ENCODE data around the gene INTS1.
"Not testable (repeated sequence)": the region's sequence is repeated elsewhere in the genome, so short reads cannot be mapped to it uniquely, and the experiment has no call there.

The INTS1 gene

DNA sequence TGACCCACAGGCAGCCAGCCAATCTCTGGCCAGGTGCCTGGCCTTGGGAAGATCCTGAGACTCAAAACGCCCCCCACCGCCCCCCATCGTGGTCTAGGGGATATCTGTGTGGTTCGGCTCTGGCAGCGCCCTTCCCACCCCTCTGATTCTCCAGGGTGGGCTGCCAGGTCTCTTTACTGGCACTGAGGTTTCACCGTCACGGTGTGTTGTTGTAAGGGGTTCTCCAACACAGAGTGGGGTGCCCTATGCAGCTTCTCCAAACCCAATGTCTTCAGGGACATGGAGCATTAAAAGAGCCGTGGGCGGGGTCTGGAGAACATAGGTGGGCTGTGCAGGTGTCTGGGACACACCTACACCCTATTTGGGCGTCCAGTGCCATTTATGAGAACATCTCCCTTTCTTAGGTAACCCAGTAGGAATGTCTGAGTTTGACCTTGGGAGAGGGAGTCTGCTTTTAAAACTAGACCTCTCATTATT, 27.8 kb upstream of the INTS1 start:
- DNase-seq (ENCODE audit: low read depth) = no peak

DNA sequence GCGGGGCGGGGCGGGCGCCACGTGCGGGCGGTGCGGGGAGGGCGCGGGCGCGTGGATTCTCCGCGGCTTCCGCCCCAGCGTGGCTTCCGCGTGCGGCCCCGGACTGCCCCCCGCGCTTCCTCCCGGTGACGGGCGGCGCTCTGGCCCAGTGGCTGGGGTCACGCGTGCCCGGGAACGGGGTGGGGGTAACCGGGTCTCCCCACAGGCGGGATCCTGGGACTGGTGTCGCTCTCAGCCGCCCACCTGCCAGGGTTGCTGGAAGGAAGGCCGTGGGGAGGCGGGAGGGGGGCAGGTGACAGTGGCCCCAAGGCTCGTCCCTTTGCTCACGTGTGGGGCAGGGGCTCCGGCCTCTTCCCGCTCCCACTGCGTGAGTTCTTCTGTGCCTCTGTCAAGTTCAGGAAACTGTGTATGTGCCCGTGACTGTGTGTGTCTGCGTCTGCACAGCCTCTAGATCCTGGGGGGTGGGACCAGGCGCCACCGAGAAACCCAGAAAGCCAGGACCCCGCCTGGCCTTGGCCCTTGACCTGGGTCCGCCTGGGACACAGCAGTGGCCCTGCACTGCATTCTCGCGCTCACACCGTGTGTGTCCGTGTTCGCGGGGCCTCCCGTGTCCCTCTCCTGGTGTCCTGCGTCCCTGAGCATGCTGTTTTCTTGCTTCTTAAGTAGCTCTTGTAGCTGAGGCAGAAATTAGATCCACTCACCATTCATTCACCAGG, 27.2 kb upstream of the INTS1 start:
- no peak for DNase-seq (ENCODE audit: low read depth)

DNA sequence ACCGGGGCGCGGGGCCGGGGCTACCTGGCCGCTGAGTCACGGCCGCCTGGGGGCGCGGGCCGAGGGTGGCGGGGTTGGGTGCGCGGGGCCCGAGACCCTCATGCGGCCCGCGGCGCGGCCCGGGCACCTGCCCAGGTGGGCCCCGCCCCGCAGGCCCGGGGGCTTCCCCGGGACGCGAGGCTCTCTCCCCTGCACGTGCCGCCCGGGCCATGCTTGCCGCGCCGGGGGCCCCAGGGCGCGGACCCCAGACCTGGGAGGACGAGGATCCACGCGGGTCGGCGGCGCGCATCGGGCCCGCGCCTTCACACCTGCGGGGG, 26.7 kb upstream of the INTS1 start:
- peak; percentile 22 for DNase-seq (ENCODE audit: low read depth)

DNA sequence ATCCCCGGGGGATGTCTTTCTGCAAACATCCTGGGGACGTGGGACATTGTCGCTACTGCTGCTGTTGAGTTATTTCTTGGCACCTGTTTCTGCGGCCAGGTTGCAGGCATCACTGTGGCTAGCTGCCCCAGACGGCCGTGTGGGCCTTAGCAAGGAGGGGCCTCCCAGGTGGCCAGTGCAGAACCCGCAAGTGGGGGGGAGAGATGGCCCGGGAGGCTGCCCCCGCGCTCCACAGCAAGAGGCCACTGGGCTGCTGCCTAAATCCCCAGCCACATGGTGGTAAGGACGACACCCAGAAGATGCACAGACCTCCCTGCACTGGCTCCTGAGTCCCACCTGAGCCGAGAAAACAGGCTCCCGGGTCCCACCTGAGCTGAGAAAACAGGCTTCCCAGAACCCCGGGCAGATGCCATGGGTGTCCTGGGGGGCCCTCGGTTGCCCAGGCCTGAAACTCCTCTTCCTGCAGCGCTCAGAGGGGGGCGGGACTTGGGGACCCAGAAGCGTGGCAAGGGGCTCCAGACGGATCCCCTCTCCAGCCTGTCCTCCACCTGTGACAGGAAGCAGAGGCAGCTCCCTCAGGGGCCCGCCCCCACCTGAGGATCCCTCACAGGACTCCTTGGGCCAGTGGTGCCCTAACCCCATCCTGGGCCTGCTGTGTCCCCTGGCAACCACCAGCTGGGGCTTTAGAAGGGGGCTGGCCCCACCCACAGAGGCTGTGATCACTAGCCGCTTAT, 25.4 kb upstream of the INTS1 start:
- no peak for DNase-seq (ENCODE audit: low read depth)

DNA sequence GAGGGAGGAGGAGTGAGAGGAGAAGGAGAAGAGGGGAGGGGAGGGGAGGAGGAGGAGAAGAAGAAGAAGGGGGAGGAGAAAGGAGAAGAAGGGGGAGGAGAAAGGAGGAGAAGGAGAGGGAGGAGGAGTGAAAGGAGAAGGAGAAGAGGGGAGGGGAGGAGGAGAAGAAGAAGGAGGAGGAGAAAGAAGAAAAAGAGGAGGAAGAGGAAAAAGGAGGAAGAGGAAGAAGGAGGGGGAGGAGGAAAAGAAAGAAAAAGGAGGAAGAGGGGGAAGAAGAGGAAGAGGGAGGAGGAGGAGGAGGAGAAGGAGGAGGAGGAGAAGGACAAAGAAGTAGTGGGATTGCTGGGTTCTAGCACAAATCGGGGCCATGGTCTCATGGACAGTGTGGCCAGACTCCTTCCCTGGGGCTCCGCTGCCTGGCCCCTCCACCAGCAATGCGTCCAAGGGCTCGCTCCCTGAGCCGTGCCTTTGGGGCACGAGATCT, 22.1 kb upstream of the INTS1 start:
- no peak for DNase-seq (ENCODE audit: low read depth)

DNA sequence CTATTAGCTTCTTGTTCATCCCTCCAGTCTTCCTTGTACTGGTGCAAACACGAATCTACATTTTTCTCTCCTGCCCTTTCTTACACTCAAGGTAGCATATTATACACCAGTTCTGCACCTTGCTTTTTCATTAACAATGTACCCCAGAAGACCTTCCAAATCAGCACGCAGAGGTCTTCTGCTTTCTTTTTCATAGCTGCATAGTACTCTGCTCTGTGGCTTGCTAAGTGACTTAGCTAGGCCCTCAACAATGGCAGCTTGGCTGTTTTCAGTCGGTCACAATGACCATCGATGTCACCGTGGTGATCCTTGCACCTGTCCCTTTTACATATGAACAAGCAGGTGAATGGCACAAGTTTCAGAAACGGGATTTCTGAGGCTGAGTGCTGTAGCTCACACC, 21.2 kb upstream of the INTS1 start:
- no peak for DNase-seq (ENCODE audit: low read depth)

DNA sequence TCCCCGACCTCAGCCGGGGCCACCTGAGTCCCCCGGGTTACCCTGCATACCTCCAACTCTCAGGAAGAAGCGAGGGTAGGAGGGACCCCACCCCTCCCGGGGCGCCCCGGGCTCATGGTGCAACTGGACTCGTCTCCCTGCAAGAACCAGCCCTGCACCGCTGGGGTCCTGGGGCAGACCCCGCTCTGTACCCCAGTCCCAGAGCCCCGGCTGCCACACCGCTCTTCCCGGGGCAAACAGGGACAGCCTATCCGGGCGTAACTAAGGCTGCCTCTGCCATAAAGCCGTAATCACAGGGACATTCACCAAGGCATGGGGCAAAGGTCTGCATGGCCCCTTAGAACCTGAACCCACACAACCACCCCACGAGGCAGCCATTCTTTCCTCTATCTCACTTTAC, 19.7 kb upstream of the INTS1 start:
- no peak for DNase-seq (ENCODE audit: low read depth)

DNA sequence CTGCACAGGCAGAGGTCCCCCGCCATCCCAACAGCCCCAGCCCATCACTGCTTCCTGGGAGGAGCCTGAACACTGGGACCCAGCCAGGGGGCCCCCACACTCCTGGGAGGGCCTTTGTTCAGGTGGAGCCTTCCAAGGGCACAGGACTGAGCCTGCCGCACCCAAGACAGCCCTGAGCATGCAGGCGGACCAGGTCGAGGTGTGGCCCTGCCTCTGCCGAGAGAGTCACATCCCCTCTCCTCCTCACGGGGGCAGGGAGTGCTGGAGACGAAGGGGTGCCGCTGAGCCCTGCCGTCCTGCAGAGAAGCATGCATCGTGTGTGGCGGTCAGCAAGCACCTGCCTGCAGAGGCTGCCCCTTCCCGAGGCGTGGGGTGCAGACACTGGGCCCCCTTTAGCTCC, 19.0 kb upstream of the INTS1 start:
- no peak for DNase-seq (ENCODE audit: low read depth)

DNA sequence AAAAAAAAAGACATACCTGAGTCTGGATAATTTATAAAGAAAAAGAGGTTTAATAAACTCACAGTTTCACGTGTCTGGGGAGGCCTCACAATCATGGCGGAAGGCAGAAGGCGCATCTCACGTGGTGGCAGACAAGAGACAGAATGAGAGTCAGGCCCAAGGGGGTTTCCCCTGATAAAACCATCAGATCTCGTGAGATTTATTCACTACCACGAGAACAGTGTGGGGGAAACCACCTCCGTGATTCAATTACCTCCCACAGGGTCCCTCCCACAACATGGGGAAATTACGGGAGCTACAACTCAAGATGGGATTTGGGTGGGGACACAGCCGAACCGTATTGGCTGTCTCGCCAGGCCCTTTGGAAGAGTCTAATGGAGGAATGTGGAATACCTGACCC, 17.3 kb upstream of the INTS1 start:
- no peak for DNase-seq (ENCODE audit: low read depth)

DNA sequence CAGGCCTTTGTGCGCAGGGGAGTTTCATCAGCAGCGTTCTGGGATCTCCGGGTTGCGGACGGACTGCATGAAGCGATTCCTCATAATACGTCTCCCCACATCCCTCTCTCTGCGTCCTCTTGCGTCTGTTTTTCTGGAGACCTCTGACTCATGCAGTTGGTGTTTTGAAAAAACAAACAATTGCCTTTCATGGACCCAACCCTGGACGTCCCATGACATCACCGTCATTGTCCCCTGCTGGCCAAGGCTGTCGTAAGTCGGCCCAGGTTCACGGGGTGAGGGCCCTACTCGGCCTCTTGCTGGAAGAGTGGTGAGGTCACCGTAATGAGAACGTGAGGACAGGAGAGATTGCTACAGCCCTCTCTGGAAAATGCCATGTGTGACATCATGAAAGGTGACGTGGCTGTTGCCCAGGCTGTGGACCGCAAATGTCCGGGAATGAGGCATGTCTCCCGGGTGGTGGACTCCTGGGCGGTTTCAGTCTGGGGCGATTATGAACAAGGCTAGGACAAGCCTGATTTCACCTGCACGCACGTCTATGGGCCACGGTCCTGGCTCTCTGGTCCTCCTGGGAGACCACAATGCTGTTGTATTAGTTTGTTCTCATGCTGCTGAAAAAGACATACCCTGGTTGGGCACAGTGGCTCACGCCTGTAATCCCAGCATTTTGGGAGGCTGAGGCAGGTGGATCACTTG, 16.5 kb upstream of the INTS1 start:
- no peak for DNase-seq (ENCODE audit: low read depth)

DNA sequence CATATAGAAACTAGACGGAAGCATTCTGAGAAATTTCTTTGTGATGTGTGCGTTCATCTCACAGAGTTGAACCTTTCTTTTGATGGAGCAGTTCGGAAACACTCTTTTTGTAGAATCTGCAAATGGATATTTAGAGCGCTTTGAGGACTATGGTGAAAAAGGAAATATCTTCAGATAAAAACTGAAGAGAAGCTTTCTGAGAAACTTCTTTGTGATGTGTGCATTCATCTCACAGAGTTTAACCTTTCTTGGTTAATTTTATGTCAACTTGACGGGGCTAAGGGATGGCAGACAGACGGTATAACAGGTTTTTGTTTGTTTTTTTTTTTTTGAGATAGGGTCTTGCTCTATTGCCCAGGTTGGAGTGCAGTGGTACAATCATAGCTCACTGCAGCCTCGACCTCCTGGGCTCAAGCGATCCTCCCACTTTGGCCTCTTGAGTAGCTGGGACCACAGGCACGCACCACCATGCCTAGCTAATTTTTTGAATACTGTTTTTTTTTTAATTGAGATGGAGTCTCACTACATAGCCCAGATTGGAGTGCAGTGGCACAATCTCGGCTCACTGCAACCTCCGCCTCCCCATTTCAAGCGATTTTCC, 15.2 kb upstream of the INTS1 start:
- not testable (repeated sequence) for DNase-seq (ENCODE audit: low read depth)

DNA sequence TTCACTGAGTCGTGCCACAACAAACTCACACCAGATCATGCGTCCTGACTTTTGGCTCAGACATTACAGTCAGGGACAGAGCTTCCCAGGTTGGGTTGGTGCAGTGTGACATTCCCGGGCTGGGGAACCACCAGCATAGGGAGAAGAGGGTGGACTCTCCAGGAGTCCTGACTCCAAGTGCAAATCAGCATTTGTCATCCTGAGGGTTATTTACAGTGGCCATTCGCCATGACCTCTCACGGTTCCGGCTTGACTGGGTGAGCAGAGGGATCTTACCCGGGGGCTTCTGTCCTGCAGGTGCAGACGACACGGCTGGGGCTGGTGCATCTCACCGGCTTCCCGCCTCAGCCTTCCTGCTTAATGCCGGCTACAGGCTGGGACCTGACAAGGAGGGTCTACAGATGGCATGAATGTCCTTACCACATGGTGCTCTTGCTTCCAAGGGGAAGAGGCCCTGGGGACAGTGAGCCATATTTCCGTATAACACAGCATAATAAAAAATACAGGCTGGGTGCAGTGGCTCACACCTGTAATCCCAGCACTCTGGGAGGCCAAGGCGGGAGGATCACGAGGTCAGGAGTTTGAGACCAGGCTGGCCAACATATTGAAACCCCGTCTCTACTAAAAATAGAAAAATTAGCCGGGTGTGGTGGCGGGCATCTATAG, 12.5 kb upstream of the INTS1 start:
- no peak for DNase-seq (ENCODE audit: low read depth)

DNA sequence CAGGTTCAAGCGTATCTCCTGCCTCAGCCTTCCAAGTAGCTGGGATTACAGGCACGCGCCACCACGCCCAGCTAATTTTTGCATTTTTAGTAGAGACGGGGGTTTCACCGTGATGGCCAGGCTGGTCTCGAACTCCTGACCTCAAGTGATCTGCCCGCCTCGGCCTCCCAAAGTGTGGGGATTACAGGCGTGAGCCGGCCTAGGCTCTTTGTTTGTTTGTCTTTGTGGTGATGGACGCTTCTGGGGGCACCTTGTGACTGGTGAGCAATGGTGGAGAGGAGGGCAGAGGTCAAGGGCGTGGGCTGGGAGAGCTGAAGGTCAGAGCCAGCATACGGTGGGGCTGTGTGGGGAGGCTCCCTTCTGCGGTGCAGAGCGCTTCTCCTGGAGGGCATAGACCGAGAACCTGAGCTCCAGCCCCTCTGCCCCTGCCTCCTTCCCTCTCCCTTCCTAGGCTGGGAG, 11.3 kb upstream of the INTS1 start:
- not testable (repeated sequence) for DNase-seq (ENCODE audit: low read depth)

DNA sequence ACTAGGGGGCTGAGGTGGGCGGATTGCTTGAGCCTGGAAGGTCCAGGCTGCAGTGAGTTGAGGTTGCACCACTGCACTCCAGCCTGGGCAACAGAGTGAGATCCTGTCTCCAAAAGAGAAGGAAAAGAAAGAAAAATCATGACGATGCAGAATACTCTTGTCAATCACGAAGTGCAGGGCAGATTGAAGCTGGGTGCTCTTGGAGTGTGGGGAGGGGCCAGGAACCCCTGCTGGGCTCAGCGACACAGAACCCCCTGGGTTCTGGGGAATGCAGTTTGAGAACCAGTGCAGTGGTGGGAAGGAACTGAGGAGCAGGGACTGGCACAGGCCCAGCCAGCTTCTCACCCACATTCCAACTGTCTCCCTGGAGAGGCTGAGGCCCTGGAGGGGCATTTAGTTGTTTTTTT, 10.8 kb upstream of the INTS1 start:
- no peak for DNase-seq (ENCODE audit: low read depth)

DNA sequence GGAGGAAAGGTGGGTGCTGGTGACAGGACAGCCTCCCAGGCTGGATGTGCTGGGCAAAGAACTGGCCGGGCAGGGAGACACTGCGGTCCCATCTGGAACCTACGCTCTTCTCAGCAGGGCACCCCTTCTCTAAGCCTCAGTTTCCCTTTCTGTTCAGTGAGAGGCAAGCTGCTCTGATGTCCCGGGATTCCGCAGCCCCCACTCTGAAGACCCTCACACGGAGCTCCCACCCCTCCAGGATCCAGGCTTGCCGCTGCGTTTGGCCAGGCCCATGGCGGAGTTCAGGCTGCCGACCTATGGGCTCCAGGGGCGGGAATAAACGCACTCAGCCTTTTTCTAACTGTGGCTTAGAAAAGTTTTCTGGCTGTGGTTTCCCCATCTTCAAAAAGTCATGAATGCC, 10.2 kb upstream of the INTS1 start:
- no peak for DNase-seq (ENCODE audit: low read depth)

DNA sequence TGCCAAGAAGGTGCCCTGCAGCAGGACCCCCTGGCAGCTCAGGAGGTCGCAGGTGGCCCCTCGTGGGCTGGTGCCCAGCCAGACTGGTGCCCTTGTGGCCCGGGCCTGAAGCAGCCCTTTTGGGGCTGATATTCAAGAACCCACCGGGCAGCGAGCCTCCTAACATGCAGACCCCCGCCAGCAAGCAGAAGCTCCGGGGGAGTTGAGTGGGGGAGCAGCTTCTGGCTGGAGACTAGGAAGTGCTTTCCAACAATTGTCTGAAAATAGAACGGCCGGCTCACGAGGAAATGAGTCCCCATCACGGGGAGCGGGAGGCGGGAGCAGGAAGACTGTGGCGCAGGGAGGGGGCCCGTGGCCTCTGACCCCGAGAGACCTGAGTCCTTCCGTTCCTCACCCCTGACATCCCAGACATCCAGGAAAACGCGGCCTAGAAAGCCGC, 9.5 kb upstream of the INTS1 start:
- DNase-seq (ENCODE audit: low read depth) = no peak

DNA sequence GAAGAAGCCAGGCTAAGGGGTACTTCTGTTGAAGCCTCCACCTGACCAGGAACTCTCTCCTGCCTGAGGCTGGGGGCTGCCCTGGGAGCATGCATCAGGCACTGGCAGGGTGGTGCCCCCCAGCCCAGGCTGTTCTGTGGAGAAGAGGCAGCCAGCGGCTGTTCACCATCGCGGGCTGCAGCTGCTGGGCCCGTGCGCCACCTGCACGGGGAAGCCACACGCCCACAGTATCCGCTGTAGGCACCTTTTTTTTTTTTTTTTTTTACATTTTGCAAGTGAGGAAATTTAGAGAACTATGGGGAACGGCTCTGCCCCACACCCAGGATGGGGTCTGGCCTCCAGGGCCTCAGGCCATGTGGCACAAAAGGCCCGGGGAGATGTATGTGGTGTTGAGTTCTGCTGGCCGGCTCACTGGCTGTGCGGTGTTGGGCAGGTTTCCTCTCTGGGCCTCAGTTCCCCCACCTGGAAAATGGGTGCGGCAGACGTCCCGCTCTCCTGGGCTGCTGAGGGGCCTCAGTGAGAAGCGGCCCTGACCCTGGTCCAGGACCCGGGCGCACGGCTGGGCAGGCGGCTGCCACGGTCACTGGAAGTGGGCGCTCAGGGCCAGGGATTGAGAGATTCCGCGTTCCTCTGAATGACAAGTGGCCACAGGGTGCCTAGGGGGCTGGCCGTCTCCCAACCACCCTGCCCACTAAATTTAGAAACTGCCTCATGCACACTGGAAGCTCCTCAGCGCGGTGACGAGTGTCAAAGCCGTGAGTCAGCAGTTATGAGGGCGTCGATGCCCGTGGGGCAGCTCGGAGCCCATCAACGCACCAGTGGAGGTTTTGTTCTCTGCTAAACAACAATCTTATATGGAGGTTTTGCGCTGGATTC, 8.8 kb upstream of the INTS1 start:
- peak; percentile 33 for DNase-seq (ENCODE audit: low read depth)

DNA sequence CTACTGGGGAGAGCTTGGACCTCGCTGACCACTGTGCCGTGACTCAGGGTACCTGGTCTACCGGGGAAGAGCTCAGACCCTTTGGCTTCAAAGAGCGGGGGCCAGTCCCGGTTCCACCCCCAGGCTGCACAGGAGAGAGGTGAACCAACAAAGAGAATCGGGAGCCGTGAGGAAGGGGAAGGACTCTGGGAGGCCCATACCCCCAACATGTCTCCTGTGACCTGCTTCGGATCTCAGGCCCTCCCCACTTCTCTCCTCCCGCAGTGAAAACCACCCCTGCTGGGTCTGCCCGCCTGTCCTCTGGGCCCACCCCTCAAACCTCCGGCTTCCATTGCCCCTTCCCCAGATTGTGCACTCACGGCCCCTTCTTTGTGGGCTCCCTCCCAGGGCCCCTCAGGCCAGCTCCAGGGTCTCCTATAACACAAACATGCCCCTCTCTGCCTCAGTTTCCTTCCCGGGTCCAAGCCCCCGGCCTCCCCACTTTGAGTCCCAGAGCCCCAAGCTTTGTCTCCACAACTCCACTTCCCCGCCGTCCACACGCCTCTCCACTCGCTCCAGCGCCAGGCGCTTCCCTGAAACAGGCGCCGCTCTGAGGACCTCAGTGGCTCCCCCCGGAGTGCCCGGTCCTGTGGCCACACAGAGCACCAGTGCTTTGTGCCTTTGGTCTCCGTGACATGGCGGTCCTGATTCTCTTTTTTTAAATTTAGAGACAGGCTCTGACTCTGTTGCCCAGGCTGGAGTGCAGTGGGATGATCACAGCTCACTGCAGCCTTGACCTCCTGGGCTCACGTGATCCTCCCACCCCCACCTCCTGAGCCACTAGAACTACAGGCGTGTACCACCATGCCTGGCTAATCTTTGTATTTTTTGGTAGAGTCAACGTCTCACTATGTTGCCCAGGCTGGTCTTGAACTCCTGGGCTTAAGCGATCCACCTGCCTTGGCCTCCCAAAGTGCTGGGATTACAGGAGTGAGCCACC, 7.5 kb upstream of the INTS1 start:
- DNase-seq (ENCODE audit: low read depth) = no peak

DNA sequence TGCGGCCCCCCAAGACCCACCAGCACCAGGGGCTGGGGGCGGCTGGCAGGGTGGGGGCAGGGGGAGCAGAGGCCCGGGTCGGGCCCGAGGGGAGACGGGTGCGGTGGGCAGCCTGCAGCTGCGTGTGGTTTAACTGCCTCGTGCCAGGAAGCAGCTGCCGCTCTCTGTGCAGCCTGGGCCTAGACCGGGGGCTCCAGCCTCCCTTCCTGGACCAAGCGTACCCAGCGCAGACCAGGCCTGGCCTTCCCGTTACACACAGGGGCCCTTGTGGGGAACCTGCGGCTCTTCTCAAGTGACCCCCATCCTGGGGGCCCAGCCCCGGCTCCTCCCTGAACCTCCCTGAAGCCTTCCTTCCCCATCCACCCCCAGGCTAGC, 6.6 kb upstream of the INTS1 start:
- DNase-seq (ENCODE audit: low read depth) = no peak

DNA sequence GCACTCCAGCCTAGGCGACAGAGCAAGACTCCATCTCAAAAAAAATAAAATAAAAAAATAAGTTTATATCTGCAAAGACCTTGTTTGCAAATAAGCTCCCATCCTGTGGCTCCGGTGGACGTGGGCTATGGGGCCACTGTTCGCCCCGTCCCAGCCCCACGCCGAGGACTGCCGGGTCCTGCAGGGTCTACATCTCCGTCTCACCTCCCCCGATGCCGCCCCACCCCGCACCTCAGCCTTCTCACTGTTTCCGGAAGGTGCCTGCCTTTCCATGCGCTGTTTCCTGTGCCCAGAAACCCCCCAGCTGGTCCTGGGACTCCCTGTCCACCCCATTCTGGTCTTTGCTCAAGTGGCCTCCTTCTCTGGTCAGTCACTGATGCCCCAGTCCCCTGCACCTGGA, 5.0 kb upstream of the INTS1 start:
- DNase-seq (ENCODE audit: low read depth) = no peak
